ENCODE results near the gene RNF208.

DNA sequence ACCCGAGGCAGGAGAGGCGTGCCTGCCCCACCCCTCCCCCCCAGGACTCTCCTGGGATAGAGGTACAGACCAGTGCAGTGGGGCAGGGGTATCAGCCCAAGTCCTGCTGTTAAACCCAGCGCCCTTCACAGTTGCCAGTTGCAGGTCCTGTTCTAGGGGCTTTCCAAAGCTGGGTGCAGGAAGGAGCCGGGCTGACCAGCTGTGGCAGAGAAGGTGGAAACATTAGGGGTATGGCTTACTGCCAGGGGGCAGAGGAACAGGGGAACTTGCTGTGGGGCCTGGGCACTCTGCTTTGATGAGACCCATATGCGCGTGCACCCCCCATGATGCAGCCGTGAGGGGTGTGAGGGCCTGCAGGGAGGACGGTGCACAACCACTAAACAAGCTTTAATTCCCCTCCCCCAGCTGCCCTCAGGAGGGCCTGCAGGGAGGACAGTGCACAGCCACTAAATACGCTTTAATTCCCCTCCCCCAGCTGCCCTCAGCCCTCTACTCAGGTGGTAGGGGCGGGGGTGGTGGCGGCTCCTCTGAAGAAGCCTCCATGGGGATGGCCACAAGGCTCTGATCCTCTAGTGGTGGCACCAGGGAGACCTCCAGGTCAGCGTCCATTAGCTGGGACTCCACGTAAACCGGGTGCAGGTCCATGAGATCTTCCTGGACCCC, 51.4 kb downstream of the RNF208 start:
- TF ChIP-seq CTCF (conservative IDR thresholded peaks at IDR 0.05; ENCODE audit: low read depth in 2 of 2) = no peak
- no peak for TF ChIP-seq POLR2AphosphoS5 (IDR thresholded peaks at IDR 0.05; ENCODE audit: low read depth)
- no peak for TF ChIP-seq EZH2 (IDR thresholded peaks at IDR 0.05; ENCODE audit: low read depth, unreplicated experiment)
- TF ChIP-seq JUNB (IDR thresholded peaks at IDR 0.05; ENCODE audit: unreplicated experiment) = no peak
- no peak for TF ChIP-seq CREB1 (CRISPR knock-in tag; IDR thresholded peaks at IDR 0.05; ENCODE audit: low read depth)
- TF ChIP-seq REST (IDR thresholded peaks at IDR 0.05; ENCODE audit: unreplicated experiment) = no peak

Measured in GM23338 (cell line).